GM12878 (cell line): ENCODE measurements around the gene TBCD. TPM values are rescaled to one million over a fixed set of nuclear protein-coding genes. Genes with fewer than 3 reads are reported as not detected.

Source experiments
- ATF7 ChIP-seq: fragments of 450-650 bp; IDR thresholded peaks from 2 replicates; pipeline ENCODE4 v1.6.1; 2016; ENCODE audit warnings: low read depth, mild to moderate bottlenecking
- CHD1 ChIP-seq: IDR thresholded peaks from 2 replicates; pipeline ENCODE4 v1.6.1; 2012; ENCODE audit warnings: low read depth, low read length, improper control_type of control experiment
- DPF2 ChIP-seq: fragments of 450-650 bp; IDR thresholded peaks from 2 replicates; pipeline ENCODE4 v1.6.1; 2017; ENCODE audit warnings: mild to moderate bottlenecking
- E4F1 ChIP-seq: fragments of 450-650 bp; IDR thresholded peaks from 2 replicates; pipeline ENCODE4 v1.6.1; 2018; ENCODE audit warnings: borderline replicate concordance, mild to moderate bottlenecking; ENCODE audit not compliant: partially characterized antibody
- FOXK2 ChIP-seq: fragments of 450-650 bp; IDR thresholded peaks from 2 replicates; pipeline ENCODE4 v1.6.1; 2017; ENCODE audit warnings: mild to moderate bottlenecking, moderate library complexity
- FOXM1 ChIP-seq: IDR thresholded peaks from 2 replicates; pipeline ENCODE4 v1.6.1; 2012; ENCODE audit warnings: low read depth, mild to moderate bottlenecking, inconsistent platforms, low read length, moderate library complexity
- MLLT1 ChIP-seq: fragments of 450-650 bp; IDR thresholded peaks from 2 replicates; pipeline ENCODE4 v1.6.1; 2016; ENCODE audit warnings: mild to moderate bottlenecking
- NFYA ChIP-seq: IDR thresholded peaks from 2 replicates; pipeline ENCODE4 v1.6.1; 2011; ENCODE audit warnings: low read depth, mild to moderate bottlenecking, low read length, improper control_type of control experiment, borderline replicate concordance
- NR2C1 ChIP-seq: fragments of 450-650 bp; IDR thresholded peaks from 2 replicates; pipeline ENCODE4 v1.6.1; 2017; ENCODE audit warnings: antibody characterized with exemption, mild to moderate bottlenecking, moderate library complexity
- PAX5 ChIP-seq: IDR thresholded peaks from 2 replicates; pipeline ENCODE4 v1.6.1; 2011; ENCODE audit warnings: low read depth, low read length, borderline replicate concordance
- RAD21 ChIP-seq: IDR thresholded peaks from 2 replicates; pipeline ENCODE4 v1.6.1; 2011; ENCODE audit warnings: mild to moderate bottlenecking, low read depth, low read length, moderate library complexity; ENCODE audit not compliant: insufficient read depth
- RB1 ChIP-seq: fragments of 450-650 bp; formaldehyde crosslinking; IDR thresholded peaks from 2 replicates; pipeline ENCODE4 v1.6.1; 2017; ENCODE audit warnings: mild to moderate bottlenecking, borderline replicate concordance
- RCOR1 ChIP-seq: conservative IDR thresholded peaks from 2 replicates; pipeline ENCODE4 v1.6.1; 2012; ENCODE audit warnings: low read depth, low read length, improper control_type of control experiment
- REST ChIP-seq: IDR thresholded peaks from 2 replicates; pipeline ENCODE4 v1.6.1; 2012; ENCODE audit warnings: mild to moderate bottlenecking, low read depth, low read length
- SIN3A ChIP-seq: IDR thresholded peaks from 2 replicates; pipeline ENCODE4 v1.6.1; 2012; ENCODE audit warnings: low read depth, low read length, improper control_type of control experiment
- SP1 ChIP-seq: IDR thresholded peaks from one replicate; pipeline ENCODE4 v1.6.1; 2011; ENCODE audit warnings: low read depth, low read length
- STAT1 ChIP-seq: fragments of 450-650 bp; conservative IDR thresholded peaks from 2 replicates; pipeline ENCODE4 v1.6.1; 2014; ENCODE audit warnings: antibody characterized with exemption, mild to moderate bottlenecking
- TAF1 ChIP-seq: IDR thresholded peaks from 2 replicates; pipeline ENCODE4 v1.6.1; 2011; ENCODE audit warnings: mild to moderate bottlenecking, low read depth, low read length, borderline replicate concordance
- TARDBP ChIP-seq: IDR thresholded peaks from 2 replicates; pipeline ENCODE4 v1.6.1; 2016; ENCODE audit warnings: borderline replicate concordance
- TCF3 ChIP-seq: IDR thresholded peaks from 2 replicates; pipeline ENCODE4 v1.6.1; 2012; ENCODE audit warnings: low read depth, mild to moderate bottlenecking, low read length, borderline replicate concordance; ENCODE audit not compliant: insufficient read depth
- USF1 ChIP-seq: IDR thresholded peaks from 2 replicates; pipeline ENCODE4 v1.6.1; 2011; ENCODE audit warnings: borderline replicate concordance, low read depth, mild to moderate bottlenecking, moderate library complexity, mixed read lengths, low read length; ENCODE audit not compliant: insufficient read depth; ENCODE audit errors: extremely low read length
- YY1 ChIP-seq: IDR thresholded peaks from 2 replicates; pipeline ENCODE4 v1.6.1; 2011; ENCODE audit warnings: low read depth, mild to moderate bottlenecking, low read length
- ZNF622 ChIP-seq: fragments of 450-650 bp; IDR thresholded peaks from 2 replicates; pipeline ENCODE4 v1.6.1; 2017; ENCODE audit warnings: mild to moderate bottlenecking, inconsistent platforms
- polyA plus RNA-seq, 11 experiments: library from polyadenylated mRNA; depleted of rRNA in 4 of 11; unstranded in 6 of 11; stranded (reverse) in 5 of 11; fragments of >200 nt; fragmentation: Nextera tagmentation in 4 of 11; fragmentation: Illumina TruSeq in 1 of 11; extraction: Ambion mirVana in 4 of 11; extraction: Trizol in 1 of 11; gene quantifications; 1 replicate in 1 of 11; 2 replicates in 10 of 11; pipeline versions ENCODE4 v1.2.1 to v1.2.3, GENCODE V29; 2011 to 2016; ENCODE audit warnings: inconsistent platforms in 2 of 11, missing spikeins in 2 of 11, low read depth in 1 of 11
- total RNA-seq, 4 experiments: library from RNA; depleted of rRNA in 3 of 4; stranded (reverse); fragments of >200 nt in 3 of 4; fragmentation: Illumina TruSeq in 1 of 4; extraction: Trizol in 1 of 4; gene quantifications; 2 replicates each; pipeline versions ENCODE4 v1.2.1 to v1.2.3, GENCODE V29; 2013 to 2021

Gene TBCD
- total and polyA plus RNA-seq, 10 of the 15 experiments (the other 5 are each of a cell fraction or from before 2014, with no cell fraction given): 10.3 to 114 (median 52.4) TPM

GRCh38 chr17:82863941-82864712, 112.3 kb downstream of the TBCD start (continued):
- no peak for TF ChIP-seq REST
- peak; percentile 91 for TF ChIP-seq DPF2
- TF ChIP-seq NFYA: no peak
- peak; percentile 91 for TF ChIP-seq ATF7
- peak; percentile 30 for TF ChIP-seq SP1
- no peak for TF ChIP-seq RCOR1
- peak; percentile 91 for TF ChIP-seq YY1
- TF ChIP-seq RAD21: no peak
- no peak for TF ChIP-seq TARDBP
- TF ChIP-seq NR2C1: no peak
- no peak; the same call in 1 of the 2 replicates for TF ChIP-seq STAT1
- no peak for TF ChIP-seq E4F1
- no peak for TF ChIP-seq CHD1
- TF ChIP-seq PAX5: peak; percentile 80; the same call in 1 of the 2 replicates
- no peak for TF ChIP-seq ZNF622
- TF ChIP-seq FOXM1: peak; percentile 92
- TF ChIP-seq USF1: no peak
- peak; percentile 61; the same call in 1 of the 2 replicates for TF ChIP-seq SIN3A
- TF ChIP-seq RB1: no peak
- TF ChIP-seq FOXK2: peak; percentile 37; the same call in 1 of the 2 replicates
- peak; percentile 89 for TF ChIP-seq MLLT1
- peak; percentile 92; the same call in 1 of the 2 replicates for TF ChIP-seq TCF3
- TF ChIP-seq TAF1: no peak
